Renal pelvis (tissue), 4 donors: ENCODE measurements around the gene GARNL3. TPM values are rescaled to one million over a fixed set of nuclear protein-coding genes. Genes with fewer than 3 reads are reported as not detected.

Source experiments
- DNase-seq: peaks from one replicate; pipeline ENCODE4 v3.0.0-alpha.2; 2013
- polyA plus RNA-seq, 3 donors: library from polyadenylated mRNA; unstranded; fragments of 120-200 nt; gene quantifications; one replicate each; pipeline ENCODE4 v1.2.1, GENCODE V29; 2013; ENCODE audit not compliant: insufficient read length in 3 of 3

GARNL3 gene
- polyA plus RNA-seq, 3 donors, result 13.6 to 21.2 (median 18.9) TPM

GRCh38 chr9:127403507-127404192 lies 139.1 kb downstream of the GARNL3 start:
- DNase-seq, result no peak

- no peak for DNase-seq
These were observed 140.1 kb downstream of the GARNL3 start for GRCh38 chr9:127404631-127405030.

- no peak for DNase-seq
These were observed 141.0 kb downstream of the GARNL3 start for GRCh38 chr9:127405344-127406125.

- DNase-seq, result no peak
These were observed 142.4 kb downstream of the GARNL3 start for GRCh38 chr9:127406799-127407491.

- no peak for DNase-seq
These were observed 142.9 kb downstream of the GARNL3 start for GRCh38 chr9:127407492-127407843.

- DNase-seq, result no peak
These were observed 146.5 kb downstream of the GARNL3 start for GRCh38 chr9:127411122-127411521.

GRCh38 chr9:127415141-127415540 lies 150.6 kb downstream of the GARNL3 start:
- DNase-seq, result no peak

- DNase-seq, result no peak
These were observed 151.1 kb downstream of the GARNL3 start for GRCh38 chr9:127415657-127416056.

- no peak for DNase-seq
These were observed 152.8 kb downstream of the GARNL3 start for GRCh38 chr9:127417131-127418036.

- DNase-seq, result no peak
These were observed 153.5 kb downstream of the GARNL3 start for GRCh38 chr9:127418037-127418471.

GRCh38 chr9:127419348-127419747 lies 154.8 kb downstream of the GARNL3 start:
- no peak for DNase-seq

- DNase-seq, result no peak
These were observed 156.5 kb downstream of the GARNL3 start for GRCh38 chr9:127421057-127421456.

GRCh38 chr9:127422133-127422782 lies 157.7 kb downstream of the GARNL3 start:
- DNase-seq, result no peak

GRCh38 chr9:127422787-127423186 lies 158.2 kb downstream of the GARNL3 start:
- no peak for DNase-seq

- no peak for DNase-seq
These were observed 158.9 kb downstream of the GARNL3 start for GRCh38 chr9:127423476-127423933.

- peak; percentile 91 for DNase-seq
These were observed 159.5 kb downstream of the GARNL3 start, which contains the start of gene ZNF79 for GRCh38 chr9:127423934-127424675. Gene ZNF79 (plus strand): TSS chr9:127424382. CDS start chr9:127424788, 406 bp downstream.

- no peak for DNase-seq
These were observed 160.1 kb downstream of the GARNL3 start for GRCh38 chr9:127424676-127424999.

GRCh38 chr9:127426756-127427155 lies 162.2 kb downstream of the GARNL3 start:
- DNase-seq, result no peak

GRCh38 chr9:127428348-127428747 lies 163.8 kb downstream of the GARNL3 start:
- no peak for DNase-seq

GRCh38 chr9:127430415-127430814 lies 165.8 kb downstream of the GARNL3 start:
- DNase-seq, result no peak
